Measurements from ENCODE around the gene RPGRIP1L.

The RPGRIP1L gene

GRCh38 chr16:53703590-53704444 lies at the start of gene RPGRIP1L, which contains the start of gene FTO:
Gene RPGRIP1L, minus strand, starts transcription at chr16:53703859. Its CDS starts 3,136 bp downstream, at chr16:53700723.
Gene FTO, plus strand, starts transcription at chr16:53704156.
- peak; percentile 97 to 99 (median 98) for DNase-seq (ENCODE audit: low read depth in 2 of 3, low spot score in 1 of 3)

DNA sequence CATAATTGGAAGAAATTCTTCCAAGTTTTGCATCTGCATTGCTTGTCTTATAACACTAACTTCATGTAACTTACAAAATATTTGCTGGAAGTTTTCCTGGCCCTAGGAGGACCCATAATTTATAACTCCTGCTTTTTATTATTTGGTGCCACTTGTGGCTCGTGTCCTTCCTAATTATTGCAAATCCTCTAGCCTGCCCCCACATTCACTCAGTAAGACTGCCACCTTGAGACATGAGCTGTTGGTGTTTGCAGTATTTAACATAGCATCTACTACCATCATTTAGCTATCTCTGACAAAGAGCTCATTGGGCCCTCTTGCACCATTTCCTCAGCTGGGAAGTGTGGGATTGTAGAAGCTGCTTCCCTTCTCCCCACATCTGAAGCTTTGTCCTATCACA lies 49.8 kb upstream of the RPGRIP1L start:
- DNase-seq (ENCODE audit: low read depth in 2 of 3, low spot score in 1 of 3), result no peak

- DNase-seq (ENCODE audit: low read depth in 2 of 3, low spot score in 1 of 3), result no peak
These were observed 48.9 kb upstream of the RPGRIP1L start for GRCh38 chr16:53752560-53752959.

DNA sequence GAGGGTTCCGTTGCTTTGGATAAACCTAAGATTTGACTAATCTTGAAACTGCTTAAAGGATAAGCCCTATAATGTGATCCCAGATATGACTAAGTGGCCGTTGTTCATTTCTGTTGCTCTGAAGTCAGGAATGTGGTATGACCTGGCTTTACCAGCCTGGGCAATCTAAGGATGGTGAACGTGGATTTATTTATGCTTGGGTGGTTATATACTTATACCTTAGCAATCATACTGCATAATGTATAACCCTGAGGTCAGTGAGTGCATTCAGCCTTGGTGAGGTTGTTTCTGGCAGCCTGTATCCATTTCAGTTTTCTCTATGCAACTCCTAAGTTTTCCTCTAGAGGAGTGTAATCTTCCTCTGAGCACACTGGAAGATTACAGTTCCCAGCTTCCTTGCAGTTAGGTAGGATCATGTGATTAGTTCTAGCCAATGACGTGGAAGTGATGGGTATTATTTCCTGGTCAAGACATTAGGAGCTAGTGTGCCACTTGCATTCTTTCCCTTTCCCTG lies 42.2 kb upstream of the RPGRIP1L start:
- no peak for DNase-seq (ENCODE audit: low read depth in 2 of 3, low spot score in 1 of 3)

DNA sequence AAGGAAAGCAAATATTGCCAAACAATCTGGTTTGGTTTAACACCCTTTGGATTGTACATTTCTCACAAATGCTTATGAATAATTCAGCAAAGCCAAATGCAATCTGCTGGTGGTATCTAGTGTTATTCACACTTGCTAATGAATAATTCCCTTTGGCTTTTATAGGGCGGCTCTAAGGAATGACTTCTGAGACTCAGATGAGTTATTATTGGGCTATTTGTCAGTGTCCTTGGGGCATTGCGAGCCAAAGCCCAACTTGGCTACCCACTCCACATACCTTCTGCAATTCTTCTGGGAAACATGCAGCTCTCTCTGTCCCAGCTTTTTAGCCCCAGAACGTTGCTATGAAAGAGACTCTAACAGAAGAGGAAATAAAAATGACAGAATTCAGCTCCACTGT lies 41.4 kb upstream of the RPGRIP1L start:
- no peak for DNase-seq (ENCODE audit: low read depth in 2 of 3, low spot score in 1 of 3)

GRCh38 chr16:53744449-53744848 lies 40.8 kb upstream of the RPGRIP1L start:
- no peak for DNase-seq (ENCODE audit: low read depth in 2 of 3, low spot score in 1 of 3)

- peak in 1 of 3 donors; percentile 18 for DNase-seq (ENCODE audit: low read depth in 2 of 3, low spot score in 1 of 3)
These were observed 39.5 kb upstream of the RPGRIP1L start for GRCh38 chr16:53743149-53743566.

DNA sequence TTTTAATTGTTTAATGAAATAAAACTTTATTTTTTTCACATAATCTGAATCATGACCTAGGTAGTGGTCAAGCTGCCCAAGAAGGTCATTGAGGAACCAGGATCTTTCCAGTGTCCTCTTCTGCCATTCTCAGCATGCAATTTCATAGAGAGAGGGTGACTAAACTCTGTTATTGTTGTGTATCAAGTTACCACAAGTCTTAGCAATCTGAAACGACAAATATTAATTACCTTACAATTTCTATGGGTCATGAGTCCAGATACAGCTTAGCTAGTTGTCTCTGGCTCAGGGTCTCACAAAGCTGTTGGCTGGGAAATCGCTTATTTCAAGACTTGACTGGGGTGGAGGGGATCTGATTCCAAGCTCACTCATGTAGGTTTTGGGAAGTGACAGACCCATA lies 37.9 kb upstream of the RPGRIP1L start:
- DNase-seq (ENCODE audit: low read depth in 2 of 3, low spot score in 1 of 3), result no peak

GRCh38 chr16:53740933-53741531 lies 37.4 kb upstream of the RPGRIP1L start:
- no peak for DNase-seq (ENCODE audit: low read depth in 2 of 3, low spot score in 1 of 3)

GRCh38 chr16:53740476-53740875 lies 36.8 kb upstream of the RPGRIP1L start:
- no peak for DNase-seq (ENCODE audit: low read depth in 2 of 3, low spot score in 1 of 3)

- DNase-seq (ENCODE audit: low read depth in 2 of 3, low spot score in 1 of 3), result no peak
These were observed 33.9 kb upstream of the RPGRIP1L start for GRCh38 chr16:53737552-53737951.

GRCh38 chr16:53736297-53736696 lies 32.6 kb upstream of the RPGRIP1L start:
- DNase-seq (ENCODE audit: low read depth in 2 of 3, low spot score in 1 of 3), result no peak

GRCh38 chr16:53734908-53735307 lies 31.2 kb upstream of the RPGRIP1L start:
- DNase-seq (ENCODE audit: low read depth in 2 of 3, low spot score in 1 of 3), result no peak

DNA sequence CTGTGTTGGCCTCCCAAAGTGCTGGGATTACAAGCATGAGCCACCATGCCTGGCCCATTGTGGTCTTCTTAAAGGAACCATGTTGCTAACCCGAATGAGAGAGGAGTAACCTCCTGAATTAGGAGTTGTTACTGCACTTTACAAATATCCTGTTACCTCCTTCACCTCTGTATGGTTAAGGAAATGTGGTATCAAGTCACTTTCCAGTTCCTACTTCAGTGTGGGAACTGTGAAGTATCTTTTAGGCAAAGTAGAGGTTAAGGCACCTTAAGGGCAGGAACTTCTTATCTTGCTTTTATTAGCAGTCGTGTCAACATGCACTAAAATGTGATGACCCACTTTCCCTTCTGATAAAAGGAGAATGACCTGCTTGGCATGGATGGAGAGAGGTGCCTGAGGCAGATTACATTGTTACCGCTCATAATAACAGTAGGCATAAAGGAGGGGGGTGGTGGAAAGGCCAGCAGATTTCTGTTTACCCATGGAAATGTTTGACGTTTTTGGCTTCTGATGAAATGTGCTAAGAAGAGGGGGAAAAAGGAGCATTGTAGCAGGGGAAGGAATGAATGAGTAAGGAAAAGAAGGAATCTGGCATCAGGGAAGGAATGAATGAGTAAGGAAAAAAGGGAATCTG lies 28.8 kb upstream of the RPGRIP1L start:
- no peak for DNase-seq (ENCODE audit: low read depth in 2 of 3, low spot score in 1 of 3)

DNA sequence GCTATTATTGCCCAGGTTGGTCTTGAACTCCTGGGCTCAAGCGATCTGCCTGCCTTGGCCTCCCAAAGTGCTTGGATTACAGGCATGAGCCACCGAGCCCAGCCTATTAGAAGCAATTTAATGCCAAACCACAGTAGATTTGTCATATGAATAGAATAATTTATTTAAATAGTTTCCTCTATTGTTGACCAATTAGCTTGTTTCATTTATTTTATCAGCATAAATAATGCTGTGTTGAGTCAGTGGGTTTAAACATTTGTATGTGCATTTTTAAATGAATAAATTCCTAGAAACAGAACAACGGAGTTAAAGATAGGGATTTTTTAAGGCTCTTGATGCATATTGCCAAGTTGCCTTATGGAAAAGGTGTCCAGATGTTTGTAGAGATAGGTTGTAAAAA lies 27.0 kb upstream of the RPGRIP1L start:
- no peak for DNase-seq (ENCODE audit: low read depth in 2 of 3, low spot score in 1 of 3)

GRCh38 chr16:53726625-53727024 lies 23.0 kb upstream of the RPGRIP1L start:
- DNase-seq (ENCODE audit: low read depth in 2 of 3, low spot score in 1 of 3), result no peak

DNA sequence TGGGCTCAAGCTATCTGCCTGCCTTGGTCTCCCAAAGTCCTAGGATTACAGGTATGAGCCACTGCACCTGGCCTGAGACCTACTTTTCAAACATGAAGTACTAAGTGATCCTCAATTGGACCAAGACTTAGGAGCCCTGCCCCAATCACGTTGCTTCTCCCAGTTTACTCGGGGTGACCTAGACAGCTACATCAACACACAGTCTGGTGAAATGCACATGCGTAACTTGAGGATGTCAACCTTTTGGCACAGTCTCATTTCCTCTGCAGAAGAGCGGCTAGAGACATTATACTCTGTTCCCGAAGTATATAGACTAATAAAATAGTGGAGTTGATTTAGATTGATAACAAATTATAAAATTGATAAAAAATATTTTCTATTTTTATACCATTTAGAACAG lies 17.4 kb upstream of the RPGRIP1L start:
- DNase-seq (ENCODE audit: low read depth in 2 of 3, low spot score in 1 of 3), result no peak

GRCh38 chr16:53717577-53717976 lies 13.9 kb upstream of the RPGRIP1L start:
- DNase-seq (ENCODE audit: low read depth in 2 of 3, low spot score in 1 of 3), result no peak

DNA sequence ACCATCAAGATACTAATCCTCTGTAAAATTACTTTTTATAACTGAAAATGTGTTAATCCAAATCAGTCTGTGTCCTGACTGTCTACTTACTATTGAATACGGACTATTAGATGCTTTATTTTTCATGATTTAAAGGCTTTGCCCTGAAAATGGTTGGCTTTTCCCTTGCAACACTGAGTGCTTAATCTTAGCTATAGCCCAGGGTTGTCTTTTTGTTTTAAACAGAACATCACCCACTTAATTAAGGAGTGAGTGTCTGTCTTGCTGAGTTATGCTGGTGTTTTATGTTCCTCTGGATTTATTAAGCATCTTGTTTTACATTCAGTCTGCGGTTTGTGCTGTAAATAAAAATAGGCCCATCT lies 11.3 kb upstream of the RPGRIP1L start:
- DNase-seq (ENCODE audit: low read depth in 2 of 3, low spot score in 1 of 3), result no peak

- DNase-seq (ENCODE audit: low read depth in 2 of 3, low spot score in 1 of 3), result no peak
These were observed 10.8 kb upstream of the RPGRIP1L start for GRCh38 chr16:53714205-53715022.

Data from stimulated activated CD4-positive, alpha-beta T cell treated with anti-CD3 and anti-CD28 coated beads, Interleukin-12 subunit alpha, Interleukin-12 subunit beta, amount 100 ng/mL, for 48 hours (primary cell).